Measurements from ENCODE around the gene BAG5. TPM values are rescaled to one million over a fixed set of nuclear protein-coding genes. Genes with fewer than 3 reads are reported as not detected.
A peak's percentile ranks its signal among the peaks of the same experiment; 100 is the strongest.

The BAG5 gene
- total RNA-seq, 1 experiment from 2014 or later, result 22.5 TPM

DNA sequence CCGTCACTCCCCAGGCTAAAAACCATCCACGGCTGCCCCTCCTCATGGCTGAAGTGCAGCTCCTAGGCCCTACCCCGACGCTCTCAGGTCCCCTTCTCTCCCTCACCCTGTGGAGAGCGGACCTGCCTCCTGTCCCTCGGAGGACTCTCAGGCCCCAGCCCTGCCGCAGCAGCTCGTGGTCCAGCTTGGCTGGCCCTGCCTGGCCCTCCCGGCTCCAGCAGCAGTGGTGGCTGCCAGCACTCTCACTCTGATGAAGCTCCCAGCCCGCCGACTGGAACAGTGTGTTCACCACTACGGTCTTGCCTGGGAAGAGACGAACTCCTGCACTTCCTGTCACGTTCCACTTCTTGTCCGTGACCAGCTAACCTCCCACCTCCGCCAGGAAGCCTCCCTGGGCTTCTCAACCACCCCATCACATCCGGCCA, 11.1 kb downstream of the BAG5 start:
- Histone ChIP-seq H3K4me1 (ENCODE audit: control insufficient read depth, insufficient read depth, low read length) (peaks cover 30% of the 10 kb centered on the region), H3K27ac (ENCODE audit: low read length) (no peak overlapping the region; the same call in 1 of the 2 replicates), H3K9me3 (ENCODE audit: control insufficient read depth, insufficient read depth, low read depth, low read length) (no peaks in the 10 kb centered on the region), H3K4me3 (ENCODE audit: low read depth in 2 of 2, low read length in 2 of 2) (no peak overlapping the region), H3K27me3 (ENCODE audit: control insufficient read depth, insufficient read depth, low read length) (no peaks in the 10 kb centered on the region), H3K36me3 (ENCODE audit: control insufficient read depth, insufficient read depth, low read length) (no peaks in the 10 kb centered on the region)
- BruUV-seq (replicated peaks), result no TSS peak
- DNase-seq (ENCODE audit: low read depth, low spot score) (no peak), ATAC-seq (no peak)
- ChIA-PET POLR2A (no interaction called here), CTCF (interaction anchor here (0.7 to 1.1 kb wide), 2 partner anchors 33 to 261 kb away, joined by 3 to 4 read pairs; no protein-coding TSS in a partner anchor)
- in situ Hi-C loops (cut with HindIII; ENCODE audit: low pct_unique_long_range_greater_than_20kb, low sequenced_read_pairs) (no loop called here), intact Hi-C loops (cut with micrococcal nuclease; ENCODE audit: unreplicated experiment) (no loop called here)
- no peak for TF ChIP-seq SIN3A (IDR thresholded peaks at IDR 0.05; ENCODE audit: borderline replicate concordance, insufficient read depth, low read depth, low read length)
- no peak for TF ChIP-seq POLR2AphosphoS5 (IDR thresholded peaks at IDR 0.05; ENCODE audit: low read depth, low read length)
- TF ChIP-seq REST (IDR thresholded peaks at IDR 0.05; ENCODE audit: insufficient read depth in 1 of 2, low read depth in 2 of 2, low read length in 1 of 2), result no peak
- no peak for TF ChIP-seq TCF7L2 (IDR thresholded peaks at IDR 0.05; ENCODE audit: low read depth, low read length)
- TF ChIP-seq, protein P1, sequence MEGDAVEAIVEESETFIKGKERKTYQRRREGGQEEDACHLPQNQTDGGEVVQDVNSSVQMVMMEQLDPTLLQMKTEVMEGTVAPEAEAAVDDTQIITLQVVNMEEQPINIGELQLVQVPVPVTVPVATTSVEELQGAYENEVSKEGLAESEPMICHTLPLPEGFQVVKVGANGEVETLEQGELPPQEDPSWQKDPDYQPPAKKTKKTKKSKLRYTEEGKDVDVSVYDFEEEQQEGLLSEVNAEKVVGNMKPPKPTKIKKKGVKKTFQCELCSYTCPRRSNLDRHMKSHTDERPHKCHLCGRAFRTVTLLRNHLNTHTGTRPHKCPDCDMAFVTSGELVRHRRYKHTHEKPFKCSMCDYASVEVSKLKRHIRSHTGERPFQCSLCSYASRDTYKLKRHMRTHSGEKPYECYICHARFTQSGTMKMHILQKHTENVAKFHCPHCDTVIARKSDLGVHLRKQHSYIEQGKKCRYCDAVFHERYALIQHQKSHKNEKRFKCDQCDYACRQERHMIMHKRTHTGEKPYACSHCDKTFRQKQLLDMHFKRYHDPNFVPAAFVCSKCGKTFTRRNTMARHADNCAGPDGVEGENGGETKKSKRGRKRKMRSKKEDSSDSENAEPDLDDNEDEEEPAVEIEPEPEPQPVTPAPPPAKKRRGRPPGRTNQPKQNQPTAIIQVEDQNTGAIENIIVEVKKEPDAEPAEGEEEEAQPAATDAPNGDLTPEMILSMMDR (IDR thresholded peaks at IDR 0.05), result no peak

DNA sequence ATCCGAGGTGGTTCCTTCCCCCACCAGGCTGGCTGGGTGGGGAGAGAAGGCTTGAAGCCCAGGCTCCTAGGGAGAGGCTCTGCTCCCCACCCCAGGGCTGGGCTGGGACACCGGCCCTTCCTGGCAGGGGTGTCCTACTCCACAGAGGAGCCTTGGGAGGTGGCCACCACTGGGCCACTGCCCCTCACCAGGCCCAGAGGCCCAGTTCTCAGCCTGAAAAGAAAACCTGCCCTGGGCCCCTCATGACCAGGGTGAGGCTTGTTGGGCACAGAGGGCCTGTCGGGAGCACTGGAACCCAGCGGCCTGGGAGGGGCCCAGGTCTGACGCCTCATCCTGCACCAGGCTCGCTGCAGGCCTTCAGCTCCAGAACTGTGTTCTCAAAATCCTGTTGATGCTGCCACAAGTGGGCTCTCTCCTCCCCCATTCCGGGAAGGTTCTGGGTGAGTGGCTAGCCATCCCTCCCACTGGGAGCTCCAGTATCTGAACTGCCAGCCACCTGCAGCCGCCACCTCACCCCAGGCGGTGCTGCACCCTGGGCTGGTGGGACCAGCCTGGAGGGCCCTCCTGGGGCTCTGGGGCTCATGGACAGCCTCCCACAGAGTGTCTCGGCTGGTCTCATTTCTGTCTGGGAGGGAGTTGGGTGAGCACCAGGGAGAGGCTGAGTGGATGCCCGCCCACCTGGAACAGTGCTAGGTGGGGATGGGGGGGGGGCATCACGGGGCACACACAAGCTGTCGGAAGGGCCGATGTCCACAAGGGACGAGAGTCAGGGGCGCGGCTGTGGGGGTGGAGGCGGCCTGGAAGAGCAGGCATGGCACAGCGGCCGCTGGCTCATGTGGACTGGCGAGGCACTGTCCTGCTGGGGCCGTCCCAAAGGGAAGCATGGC, 11.8 kb downstream of the BAG5 start:
- ATAC-seq, result no peak
- no TSS peak for BruUV-seq (replicated peaks)

More for the DNA sequence above, 11.8 kb downstream of the BAG5 start:
- ChIA-PET CTCF (interaction anchor here (0.7 kb wide), 1 partner anchor 52 kb away, joined by 3 read pairs; no protein-coding TSS in a partner anchor), POLR2A (interaction anchor here (0.5 to 0.7 kb wide), 3 partner anchors 11 to 21 kb away, joined by 3 to 8 read pairs (median 5); no protein-coding TSS in a partner anchor)
- H3K4me3 ChIP-seq (ENCODE audit: low read depth in 2 of 2, low read length in 2 of 2), result no peak overlapping the region
- no peaks in the 10 kb centered on the region for H3K36me3 ChIP-seq (ENCODE audit: control insufficient read depth, insufficient read depth, low read length)
- DNase-seq (ENCODE audit: low read depth, low spot score), result no peak
- peak overlapping the region; percentile 34; the same call in 1 of the 2 replicates for H3K27ac ChIP-seq (ENCODE audit: low read length)
- H3K27me3 ChIP-seq (ENCODE audit: control insufficient read depth, insufficient read depth, low read length), result no peaks in the 10 kb centered on the region
- intact Hi-C loops (cut with micrococcal nuclease; ENCODE audit: unreplicated experiment) (no loop called here), in situ Hi-C loops (cut with HindIII; ENCODE audit: low pct_unique_long_range_greater_than_20kb, low sequenced_read_pairs) (no loop called here)
- H3K9me3 ChIP-seq (ENCODE audit: control insufficient read depth, insufficient read depth, low read depth, low read length), result no peaks in the 10 kb centered on the region
- no peak for TF ChIP-seq POLR2AphosphoS5 (IDR thresholded peaks at IDR 0.05; ENCODE audit: low read depth, low read length)
- TF ChIP-seq SIN3A (IDR thresholded peaks at IDR 0.05; ENCODE audit: borderline replicate concordance, insufficient read depth, low read depth, low read length), result no peak
- TF ChIP-seq, protein P1 (IDR thresholded peaks at IDR 0.05), result no peak
- no peak for TF ChIP-seq TCF7L2 (IDR thresholded peaks at IDR 0.05; ENCODE audit: low read depth, low read length)
- TF ChIP-seq REST (IDR thresholded peaks at IDR 0.05; ENCODE audit: insufficient read depth in 1 of 2, low read depth in 2 of 2, low read length in 1 of 2), result no peak
- peaks cover 30% of the 10 kb centered on the region for H3K4me1 ChIP-seq (ENCODE audit: control insufficient read depth, insufficient read depth, low read length)
